Fibroblast of pulmonary artery (primary cell): ENCODE results near the gene CFD.
A peak's percentile ranks its signal among the peaks of the same experiment; 100 is the strongest.

ENCODE experiments used
- DNase-seq: peaks from one replicate; pipeline ENCODE4 v3.0.0-alpha.2; 2010; ENCODE audit warnings: low read depth
- H3K4me3 ChIP-seq: replicated peaks from 2 replicates; pipeline ENCODE4 v1.5.1; 2011; ENCODE audit warnings: low read depth, mild to moderate bottlenecking, control low read depth, low read length, moderate library complexity
- CTCF ChIP-seq: IDR thresholded peaks from 2 replicates; pipeline ENCODE4 v1.5.1; 2011; ENCODE audit warnings: mild to moderate bottlenecking, control low read depth, low read length, inconsistent platforms; ENCODE audit errors: missing control alignments

CFD gene

GRCh38 chr19:871446-872265, 12.2 kb downstream of the CFD start:
- TF ChIP-seq CTCF = no peak
- no peak overlapping the region for H3K4me3 ChIP-seq
- no peak for DNase-seq

GRCh38 chr19:872266-872951, 12.9 kb downstream of the CFD start:
- TF ChIP-seq CTCF = no peak
- peak; percentile 33 for DNase-seq
- no peak overlapping the region for H3K4me3 ChIP-seq

- no peak overlapping the region for H3K4me3 ChIP-seq
- peak; percentile 26 for DNase-seq
- no peak for TF ChIP-seq CTCF
Measured at GRCh38 chr19:873084-873483, 13.6 kb downstream of the CFD start.

- H3K4me3 ChIP-seq = no peak overlapping the region
- no peak for DNase-seq
- no peak for TF ChIP-seq CTCF
Measured at GRCh38 chr19:873561-874041, 14.1 kb downstream of the CFD start.

- no peak for TF ChIP-seq CTCF
- no peak for DNase-seq
- H3K4me3 ChIP-seq = no peak overlapping the region
Measured at GRCh38 chr19:875265-875879, 15.9 kb downstream of the CFD start.

GRCh38 chr19:876089-876488, 16.6 kb downstream of the CFD start:
- no peak overlapping the region for H3K4me3 ChIP-seq
- no peak for DNase-seq
- TF ChIP-seq CTCF = no peak
